Panc1 (cell line): ENCODE measurements around the gene SEC22A. TPM values are rescaled to one million over a fixed set of nuclear protein-coding genes. Genes with fewer than 3 reads are reported as not detected.
"Not testable (repeated sequence)": the region's sequence is repeated elsewhere in the genome, so short reads cannot be mapped to it uniquely, and the experiment has no call there.

ENCODE experiments used
- ATAC-seq: fragments of 200-7000 bp; cut with Tn5 transposase; 2 replicates; pipeline ENCODE4 v1.9.1; 2020; ENCODE audit warnings: mild to moderate bottlenecking, moderate library complexity
- BruUV-seq: library from RNA; stranded (reverse); fragments of 400-500 nt; replicated peaks from 2 replicates; lab custom pipeline; 2021; lab: Mats Ljungman, UMichigan
- CTCF ChIA-PET: fragments of 300-600 bp; sonication (Branson Sonifier 250); formaldehyde crosslinking; loops from one replicate; lab custom pipeline; 2022; ENCODE audit warnings: antibody characterized with exemption; lab: Charles Lee
- POLR2A ChIA-PET: fragments of 300-600 bp; sonication (Branson Sonifier 250); formaldehyde crosslinking; loops from one replicate; lab custom pipeline; 2022; ENCODE audit warnings: antibody characterized with exemption; lab: Charles Lee
- DNase-seq: peaks from one replicate; pipeline ENCODE4 v3.0.0-alpha.2; 2010; ENCODE audit warnings: low read depth, low spot score
- H3K27ac ChIP-seq: 2 replicates; pipeline ENCODE4 v1.5.1; 2011; ENCODE audit warnings: mild to moderate bottlenecking, low read length, inconsistent platforms
- H3K27me3 ChIP-seq: fragments of 200-500 bp; sonication (Bioruptor generic); 2 replicates; pipeline ENCODE4 v1.6.0; 2014; ENCODE audit warnings: low read length, inconsistent platforms; ENCODE audit not compliant: control insufficient read depth, insufficient read depth
- H3K36me3 ChIP-seq: fragments of 200-500 bp; sonication (Bioruptor generic); 2 replicates; pipeline ENCODE4 v1.5.1; 2014; ENCODE audit warnings: inconsistent platforms, mild to moderate bottlenecking, low read length, moderate library complexity; ENCODE audit not compliant: control insufficient read depth, insufficient read depth
- H3K4me1 ChIP-seq: 2 replicates; pipeline ENCODE4 v1.5.1; 2011; ENCODE audit warnings: inconsistent platforms, mild to moderate bottlenecking, low read length, moderate library complexity; ENCODE audit not compliant: control insufficient read depth, insufficient read depth
- H3K4me3 ChIP-seq, 2 experiments: 2 replicates each; pipeline ENCODE4 v1.5.1; 2011 to 2012; ENCODE audit warnings: low read depth in 2 of 2, low read length in 2 of 2, mild to moderate bottlenecking in 2 of 2, inconsistent platforms in 1 of 2, moderate library complexity in 1 of 2
- H3K9me3 ChIP-seq: fragments of 200-500 bp; sonication (Bioruptor generic); 2 replicates; pipeline ENCODE4 v1.5.1; 2014; ENCODE audit warnings: low read depth, mild to moderate bottlenecking, inconsistent platforms, low read length, moderate library complexity; ENCODE audit not compliant: control insufficient read depth, insufficient read depth
- CTCF ChIP-seq: fragments of 450-650 bp; IDR thresholded peaks from 2 replicates; pipeline ENCODE4 v1.5.1; 2017; ENCODE audit warnings: mild to moderate bottlenecking
- POLR2AphosphoS5 ChIP-seq: IDR thresholded peaks from 2 replicates; pipeline ENCODE4 v1.6.1; 2012; ENCODE audit warnings: mild to moderate bottlenecking, low read depth, low read length, moderate library complexity
- REST ChIP-seq, 2 experiments: IDR thresholded peaks; 2 replicates each; pipeline ENCODE4 v1.6.1; 2011 to 2012; ENCODE audit warnings: low read depth in 2 of 2, control low read depth in 1 of 2, low read length in 1 of 2, mild to moderate bottlenecking in 1 of 2, moderate library complexity in 1 of 2; ENCODE audit not compliant: insufficient read depth in 1 of 2
- SIN3A ChIP-seq: IDR thresholded peaks from 2 replicates; pipeline ENCODE4 v1.6.1; 2012; ENCODE audit warnings: low read depth, mild to moderate bottlenecking, low read length, moderate library complexity, borderline replicate concordance; ENCODE audit not compliant: insufficient read depth
- TCF7L2 ChIP-seq: IDR thresholded peaks from 2 replicates; pipeline ENCODE4 v1.6.1; 2011; ENCODE audit warnings: mild to moderate bottlenecking, low read depth, low read length, inconsistent platforms
- in situ Hi-C: cut with HindIII; loops from 2 replicates; pipeline ENCODE4 v1.10.0; 2016; ENCODE audit warnings: low sequenced_read_pairs, low pct_unique_long_range_greater_than_20kb
- intact Hi-C: fragments of 100-400 bp; cut with micrococcal nuclease; formaldehyde crosslinking; loops from one replicate; pipeline ENCODE4 v1.10.0; 2022; ENCODE audit not compliant: unreplicated experiment
- total RNA-seq: library from RNA; stranded (reverse); gene quantifications from one replicate; pipeline ENCODE4 v1.2.1, GENCODE V29; 2021; ENCODE audit not compliant: unreplicated experiment

The SEC22A gene
- total RNA-seq, 1 experiment from 2014 or later, result 22.7 TPM

- CTCF ChIA-PET, result no interaction called here
- TF ChIP-seq REST (IDR thresholded peaks at IDR 0.05; ENCODE audit: insufficient read depth in 1 of 2, low read depth in 2 of 2, low read length in 1 of 2) (no peak), SIN3A (no peak), POLR2AphosphoS5 (no peak), CTCF (no peak), TCF7L2 (no peak)
- Histone ChIP-seq H3K27me3 (no peaks in the 10 kb centered on the region), H3K4me3 (no peak overlapping the region), H3K27ac (no peak overlapping the region), H3K4me1 (no peaks in the 10 kb centered on the region), H3K9me3 (no peaks in the 10 kb centered on the region), H3K36me3 (no peaks in the 10 kb centered on the region)
- BruUV-seq, result no TSS peak
- POLR2A ChIA-PET, result no interaction called here
- DNase-seq, result no peak
- in situ Hi-C loops, result no loop called here
- intact Hi-C loops, result no loop called here
- no peak for ATAC-seq
Measured at GRCh38 chr3:123236902-123237301, 35.2 kb downstream of the SEC22A start.

- H3K9me3 ChIP-seq, H3K27me3 ChIP-seq, ATAC-seq, CTCF ChIA-PET, intact Hi-C loops, POLR2A ChIA-PET, BruUV-seq, H3K27ac ChIP-seq, in situ Hi-C loops, H3K36me3 ChIP-seq, DNase-seq, H3K4me3 ChIP-seq, H3K4me1 ChIP-seq: not testable (repeated sequence)
Measured at GRCh38 chr3:123239186-123239585, 37.4 kb downstream of the SEC22A start.

DNA sequence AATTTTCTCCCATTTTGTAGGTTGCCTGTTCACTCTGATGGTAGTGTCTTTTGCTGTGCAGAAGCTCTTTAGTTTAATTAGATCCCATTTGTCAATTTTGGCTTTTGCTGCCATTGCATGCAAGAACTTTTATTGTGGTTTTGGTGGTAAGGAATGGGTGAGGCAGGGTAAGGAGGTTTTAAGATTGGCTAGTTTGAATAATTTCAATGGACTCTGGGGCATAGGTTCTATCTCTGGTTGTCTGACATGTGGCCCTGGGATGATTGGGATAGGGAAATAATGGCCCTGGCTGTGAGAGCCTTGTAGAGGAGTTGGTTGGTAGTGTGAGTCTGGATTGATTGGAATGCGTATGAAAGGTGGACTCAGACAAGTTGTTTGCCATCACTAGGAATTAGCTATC lies 38.0 kb downstream of the SEC22A start:
- Histone ChIP-seq H3K4me1 (no peaks in the 10 kb centered on the region), H3K4me3 (no peak overlapping the region), H3K9me3 (no peaks in the 10 kb centered on the region), H3K27me3 (no peaks in the 10 kb centered on the region), H3K27ac (no peak overlapping the region), H3K36me3 (no peaks in the 10 kb centered on the region)
- no TSS peak for BruUV-seq
- in situ Hi-C loops (no loop called here), intact Hi-C loops (no loop called here)
- DNase-seq, result no peak
- ChIA-PET CTCF (no interaction called here), POLR2A (no interaction called here)
- TF ChIP-seq REST (IDR thresholded peaks at IDR 0.05; ENCODE audit: insufficient read depth in 1 of 2, low read depth in 2 of 2, low read length in 1 of 2) (no peak), TCF7L2 (no peak), SIN3A (no peak), POLR2AphosphoS5 (no peak), CTCF (no peak)
- ATAC-seq, result no peak
